Right atrium auricular region (tissue), 2 donors: ENCODE measurements around the gene CCBE1. TPM values are rescaled to one million over a fixed set of nuclear protein-coding genes. Genes with fewer than 3 reads are reported as not detected.

ENCODE experiments used
- DNase-seq: peaks from one replicate; pipeline ENCODE4 v3.0.0-alpha.2; 2019; ENCODE audit warnings: low spot score
- H3K27ac ChIP-seq, 2 donors: fragments of 200-600 bp; sonication (generic); 1 replicate in 1 of 2; 2 replicates in 1 of 2; pipeline ENCODE4 v1.5.1; 2016 to 2019
- H3K27me3 ChIP-seq, 2 donors: fragments of 200-600 bp; sonication (generic); one replicate each; pipeline versions ENCODE4 v1.5.1 to v1.6.0; 2017 to 2019
- H3K36me3 ChIP-seq: fragments of 200-600 bp; sonication (generic); one replicate; pipeline ENCODE4 v1.5.1; 2016
- H3K4me1 ChIP-seq, 2 donors: fragments of 200-600 bp; sonication (generic); one replicate each; pipeline versions ENCODE4 v1.5.1 to v1.6.0; 2017 to 2019
- H3K4me3 ChIP-seq, 2 donors: fragments of 200-600 bp; sonication (generic); 1 replicate in 1 of 2; 2 replicates in 1 of 2; pipeline ENCODE4 v1.5.1; 2017 to 2019; ENCODE audit warnings: mild to moderate bottlenecking in 1 of 2, moderate library complexity in 1 of 2
- H3K9me3 ChIP-seq, 2 donors: fragments of 200-600 bp; sonication (generic); one replicate each; pipeline ENCODE4 v1.5.1; 2019
- total RNA-seq, 2 donors: library from RNA; depleted of rRNA; stranded (reverse); fragments of >200 nt; gene quantifications; one replicate each; pipeline ENCODE4 v1.1.0, GENCODE V29; 2016
- TF ChIP-seq, protein P1 (sequence below), 2 donors: fragments of 200-600 bp; sonication (generic); IDR thresholded peaks; one replicate each; pipeline ENCODE4 v1.5.1; 2019; ENCODE audit warnings: antibody characterized with exemption in 2 of 2

The CCBE1 gene
- total RNA-seq, 2 donors from 2014 or later: 0.44 to 0.94 TPM

DNA sequence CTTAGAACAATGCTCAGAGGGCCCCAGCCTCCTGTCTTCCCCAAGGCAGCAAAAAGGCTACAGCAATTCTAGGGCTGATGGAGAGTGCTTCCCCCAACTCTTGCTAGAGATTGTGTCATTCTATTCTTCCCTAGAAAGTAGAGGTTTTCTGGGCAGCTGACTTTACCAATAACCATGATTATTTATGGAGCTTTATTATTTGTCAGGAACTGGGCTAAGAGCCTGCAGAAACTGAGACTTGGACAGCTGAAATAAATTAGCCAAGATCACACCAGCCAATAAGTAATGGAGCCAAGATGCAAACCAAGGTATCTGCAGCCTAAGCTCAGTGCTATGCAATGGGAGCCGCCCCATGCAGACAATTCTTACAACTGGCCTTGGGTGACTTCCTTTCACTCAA is 84.8 kb downstream of the CCBE1 start:
- H3K27ac ChIP-seq: no peak overlapping the region
- no peak overlapping the region for H3K4me3 ChIP-seq
- H3K9me3 ChIP-seq: no peaks in the 10 kb centered on the region
- TF ChIP-seq, protein P1, sequence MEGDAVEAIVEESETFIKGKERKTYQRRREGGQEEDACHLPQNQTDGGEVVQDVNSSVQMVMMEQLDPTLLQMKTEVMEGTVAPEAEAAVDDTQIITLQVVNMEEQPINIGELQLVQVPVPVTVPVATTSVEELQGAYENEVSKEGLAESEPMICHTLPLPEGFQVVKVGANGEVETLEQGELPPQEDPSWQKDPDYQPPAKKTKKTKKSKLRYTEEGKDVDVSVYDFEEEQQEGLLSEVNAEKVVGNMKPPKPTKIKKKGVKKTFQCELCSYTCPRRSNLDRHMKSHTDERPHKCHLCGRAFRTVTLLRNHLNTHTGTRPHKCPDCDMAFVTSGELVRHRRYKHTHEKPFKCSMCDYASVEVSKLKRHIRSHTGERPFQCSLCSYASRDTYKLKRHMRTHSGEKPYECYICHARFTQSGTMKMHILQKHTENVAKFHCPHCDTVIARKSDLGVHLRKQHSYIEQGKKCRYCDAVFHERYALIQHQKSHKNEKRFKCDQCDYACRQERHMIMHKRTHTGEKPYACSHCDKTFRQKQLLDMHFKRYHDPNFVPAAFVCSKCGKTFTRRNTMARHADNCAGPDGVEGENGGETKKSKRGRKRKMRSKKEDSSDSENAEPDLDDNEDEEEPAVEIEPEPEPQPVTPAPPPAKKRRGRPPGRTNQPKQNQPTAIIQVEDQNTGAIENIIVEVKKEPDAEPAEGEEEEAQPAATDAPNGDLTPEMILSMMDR (IDR thresholded peaks at IDR 0.05): no peak
- H3K27me3 ChIP-seq: no peaks in the 10 kb centered on the region
- no peak for DNase-seq
- H3K4me1 ChIP-seq: no peaks in the 10 kb centered on the region
- no peaks in the 10 kb centered on the region for H3K36me3 ChIP-seq

DNA sequence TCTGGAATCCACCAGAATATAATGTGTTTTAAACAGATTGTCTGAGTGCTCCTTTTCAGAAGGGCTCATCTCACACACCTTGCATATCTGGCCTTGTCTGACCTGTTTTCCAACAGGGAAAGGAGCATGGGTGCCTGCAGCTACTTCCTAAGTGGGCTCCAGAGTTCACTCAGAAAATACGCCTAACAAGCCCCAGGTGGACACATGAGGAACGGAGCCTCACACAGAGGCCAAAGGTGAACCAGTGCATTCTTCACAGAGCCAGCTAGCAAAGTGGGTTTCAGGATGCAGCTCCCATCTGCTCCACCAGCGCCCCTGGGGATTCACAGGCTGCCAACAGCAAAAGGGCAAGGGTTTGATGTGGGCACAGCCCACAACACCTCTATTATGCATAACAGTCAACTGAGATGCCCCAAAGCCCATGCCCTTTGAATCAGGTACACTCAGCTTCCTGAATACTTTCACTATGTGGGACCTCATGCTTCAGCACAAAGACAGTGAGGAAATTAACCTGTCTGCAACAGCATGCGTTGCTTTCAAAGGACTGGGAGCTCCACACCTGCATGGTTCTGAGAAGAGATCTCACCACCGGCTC is 86.6 kb downstream of the CCBE1 start:
- H3K36me3 ChIP-seq: no peaks in the 10 kb centered on the region
- DNase-seq: no peak
- H3K27ac ChIP-seq: no peak overlapping the region
- no peaks in the 10 kb centered on the region for H3K27me3 ChIP-seq
- peaks cover 0 to 12% of the 10 kb centered on the region in 2 donors for H3K4me1 ChIP-seq
- H3K9me3 ChIP-seq: no peaks in the 10 kb centered on the region
- H3K4me3 ChIP-seq: no peak overlapping the region
- TF ChIP-seq, protein P1 (IDR thresholded peaks at IDR 0.05): no peak

DNA sequence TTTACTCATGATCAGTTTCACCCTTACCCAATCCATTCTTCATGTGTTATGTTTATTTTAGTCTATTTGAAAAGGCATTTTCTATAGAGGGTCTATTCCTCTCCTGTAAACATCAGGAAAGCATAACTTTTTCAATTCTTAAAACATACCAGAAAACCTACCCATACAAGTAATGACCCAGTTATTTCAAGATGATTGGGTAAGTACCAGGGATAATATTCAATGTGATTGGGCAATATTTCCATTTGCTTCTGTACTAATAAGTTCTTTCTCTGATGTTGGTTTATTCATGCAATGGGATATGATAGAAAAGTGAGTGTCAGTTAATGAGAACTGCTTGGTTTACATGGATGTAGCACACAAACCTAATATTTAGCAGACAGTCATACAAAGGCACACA is 87.6 kb downstream of the CCBE1 start:
- TF ChIP-seq, protein P1 (IDR thresholded peaks at IDR 0.05): no peak
- no peaks in the 10 kb centered on the region for H3K9me3 ChIP-seq
- H3K4me1 ChIP-seq: peaks cover 0 to 18% of the 10 kb centered on the region in 2 donors
- H3K4me3 ChIP-seq: no peak overlapping the region
- no peak for DNase-seq
- H3K27ac ChIP-seq: no peak overlapping the region
- H3K27me3 ChIP-seq: no peaks in the 10 kb centered on the region
- H3K36me3 ChIP-seq: no peaks in the 10 kb centered on the region

DNA sequence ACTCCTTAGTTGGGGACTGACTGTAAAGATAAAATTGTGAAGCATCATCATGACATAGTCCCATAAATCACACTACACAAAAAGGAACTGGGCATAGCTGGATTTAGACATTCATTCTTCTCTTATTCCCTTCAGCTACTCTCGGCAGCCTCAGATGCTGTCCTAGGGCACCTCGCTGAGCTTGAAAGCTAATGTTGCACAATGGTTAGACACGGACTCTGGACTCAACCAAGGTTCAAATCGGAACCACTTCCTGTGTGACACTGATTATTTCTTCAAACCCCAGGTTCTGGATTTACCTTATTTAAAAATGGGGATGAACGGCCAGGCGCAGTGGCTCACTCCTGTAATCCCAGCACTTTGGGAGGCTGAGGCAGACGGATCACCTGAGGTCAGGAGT is 89.8 kb downstream of the CCBE1 start:
- Histone ChIP-seq H3K36me3 (no peaks in the 10 kb centered on the region), H3K4me1 (peaks cover 0 to 18% of the 10 kb centered on the region in 2 donors), H3K27ac (peak overlapping the region in 1 of 2 donors; percentile 81), H3K9me3 (no peaks in the 10 kb centered on the region), H3K4me3 (no peak overlapping the region), H3K27me3 (no peaks in the 10 kb centered on the region)
- TF ChIP-seq, protein P1 (IDR thresholded peaks at IDR 0.05): no peak
- no peak for DNase-seq

DNA sequence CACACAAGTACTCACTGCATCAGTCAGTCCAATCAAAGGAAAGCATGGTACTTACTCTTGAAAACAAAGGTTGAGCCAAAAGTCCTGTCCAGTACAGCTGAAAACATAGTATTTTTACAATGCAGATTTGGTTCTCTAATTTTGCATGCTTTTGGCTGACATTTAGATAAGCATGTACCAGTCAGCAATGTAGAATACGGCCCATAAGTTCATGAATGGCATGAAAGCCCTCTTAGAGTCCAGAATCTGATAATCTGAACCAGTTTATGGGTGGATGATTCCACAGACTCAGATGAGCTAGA is 90.2 kb downstream of the CCBE1 start:
- Histone ChIP-seq H3K36me3 (no peaks in the 10 kb centered on the region), H3K4me3 (no peak overlapping the region), H3K27me3 (no peaks in the 10 kb centered on the region), H3K4me1 (peaks cover 0 to 18% of the 10 kb centered on the region in 2 donors), H3K27ac (peak overlapping the region in 1 of 2 donors; percentile 81), H3K9me3 (no peaks in the 10 kb centered on the region)
- no peak for DNase-seq
- TF ChIP-seq, protein P1 (IDR thresholded peaks at IDR 0.05): no peak
